ENCODE measurements around the gene ARFGAP3.

Gene ARFGAP3

GRCh38 chr22:42857845-42858481 lies 890 bp upstream of the ARFGAP3 start:
- peak in 1 of 2 experiments; percentile 20 for DNase-seq

GRCh38 chr22:42856179-42856864 lies 751 bp downstream of the ARFGAP3 start:
- DNase-seq, result no peak

- no peak for DNase-seq
Measured at GRCh38 chr22:42855721-42856120, 1.4 kb downstream of the ARFGAP3 start.

GRCh38 chr22:42855211-42855610 lies 1.9 kb downstream of the ARFGAP3 start:
- no peak for DNase-seq

- DNase-seq, result no peak
Measured at GRCh38 chr22:42848941-42849550, 8.0 kb downstream of the ARFGAP3 start.

GRCh38 chr22:42847110-42847509 lies 10.0 kb downstream of the ARFGAP3 start:
- no peak for DNase-seq

GRCh38 chr22:42844756-42845155 lies 12.3 kb downstream of the ARFGAP3 start:
- DNase-seq, result no peak

- no peak for DNase-seq
Measured at GRCh38 chr22:42842658-42843370, 14.3 kb downstream of the ARFGAP3 start.

GRCh38 chr22:42841444-42841843 lies 15.6 kb downstream of the ARFGAP3 start:
- no peak for DNase-seq

GRCh38 chr22:42837556-42837955 lies 19.5 kb downstream of the ARFGAP3 start:
- no peak for DNase-seq

- DNase-seq, result no peak
Measured at GRCh38 chr22:42836026-42836425, 21.0 kb downstream of the ARFGAP3 start.

GRCh38 chr22:42834177-42834949 lies 22.7 kb downstream of the ARFGAP3 start:
- no peak for DNase-seq

- no peak for DNase-seq
Measured at GRCh38 chr22:42833104-42833503, 24.0 kb downstream of the ARFGAP3 start.

GRCh38 chr22:42831712-42832111 lies 25.4 kb downstream of the ARFGAP3 start:
- no peak for DNase-seq

- no peak for DNase-seq
Measured at GRCh38 chr22:42830161-42830560, 26.9 kb downstream of the ARFGAP3 start.

- no peak for DNase-seq
Measured at GRCh38 chr22:42829302-42829701, 27.8 kb downstream of the ARFGAP3 start.

- no peak for DNase-seq
Measured at GRCh38 chr22:42825796-42826195, 31.3 kb downstream of the ARFGAP3 start.

- DNase-seq, result no peak
Measured at GRCh38 chr22:42821386-42821785, 35.7 kb downstream of the ARFGAP3 start.

GRCh38 chr22:42820045-42820763 lies 36.9 kb downstream of the ARFGAP3 start:
- DNase-seq, result no peak

- DNase-seq, result no peak
Measured at GRCh38 chr22:42819412-42820044, 37.5 kb downstream of the ARFGAP3 start.

GRCh38 chr22:42817556-42817955 lies 39.5 kb downstream of the ARFGAP3 start:
- DNase-seq, result no peak

- DNase-seq, result no peak
Measured at GRCh38 chr22:42816336-42816735, 40.7 kb downstream of the ARFGAP3 start.

Data from cerebellar nuclear complex (tissue), 1 donor.